Measurements from ENCODE around the gene SLC9A1.

The SLC9A1 gene

DNA sequence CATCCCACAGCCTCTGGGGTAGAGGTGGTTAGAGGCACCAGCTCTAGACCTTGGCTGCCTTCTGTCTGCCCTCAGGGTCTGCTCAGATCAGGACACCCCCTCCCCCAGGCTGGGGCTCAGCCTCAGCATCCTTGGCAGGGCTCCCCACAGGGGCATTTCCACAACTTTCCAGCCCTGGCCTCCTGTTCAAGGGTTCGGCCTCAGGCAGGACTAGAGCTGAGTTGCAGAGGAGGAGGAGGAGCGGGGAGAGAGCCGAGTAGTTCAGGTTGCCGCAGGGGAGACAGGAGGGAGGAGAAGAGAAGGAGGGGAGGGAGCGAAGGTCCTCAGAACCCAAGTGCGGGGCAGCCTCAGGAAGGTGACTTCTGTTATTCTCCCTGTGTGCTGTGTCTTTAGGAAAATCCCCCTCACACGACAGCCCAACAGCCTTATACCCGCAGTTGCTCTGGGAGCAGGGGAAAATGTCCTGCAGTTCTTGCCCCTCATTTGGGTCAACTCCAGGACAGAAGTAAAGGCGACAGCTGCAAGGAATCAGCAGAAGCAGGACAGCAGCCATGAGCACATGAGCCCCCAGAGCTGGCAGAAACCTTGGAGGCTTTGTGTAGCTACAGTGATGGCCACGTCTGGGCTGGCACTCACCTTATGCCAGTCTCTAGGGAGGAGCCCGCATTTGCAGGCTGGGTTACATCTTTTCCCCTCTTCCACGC lies 95.8 kb downstream of the SLC9A1 start:
- peak; percentile 15 for DNase-seq

DNA sequence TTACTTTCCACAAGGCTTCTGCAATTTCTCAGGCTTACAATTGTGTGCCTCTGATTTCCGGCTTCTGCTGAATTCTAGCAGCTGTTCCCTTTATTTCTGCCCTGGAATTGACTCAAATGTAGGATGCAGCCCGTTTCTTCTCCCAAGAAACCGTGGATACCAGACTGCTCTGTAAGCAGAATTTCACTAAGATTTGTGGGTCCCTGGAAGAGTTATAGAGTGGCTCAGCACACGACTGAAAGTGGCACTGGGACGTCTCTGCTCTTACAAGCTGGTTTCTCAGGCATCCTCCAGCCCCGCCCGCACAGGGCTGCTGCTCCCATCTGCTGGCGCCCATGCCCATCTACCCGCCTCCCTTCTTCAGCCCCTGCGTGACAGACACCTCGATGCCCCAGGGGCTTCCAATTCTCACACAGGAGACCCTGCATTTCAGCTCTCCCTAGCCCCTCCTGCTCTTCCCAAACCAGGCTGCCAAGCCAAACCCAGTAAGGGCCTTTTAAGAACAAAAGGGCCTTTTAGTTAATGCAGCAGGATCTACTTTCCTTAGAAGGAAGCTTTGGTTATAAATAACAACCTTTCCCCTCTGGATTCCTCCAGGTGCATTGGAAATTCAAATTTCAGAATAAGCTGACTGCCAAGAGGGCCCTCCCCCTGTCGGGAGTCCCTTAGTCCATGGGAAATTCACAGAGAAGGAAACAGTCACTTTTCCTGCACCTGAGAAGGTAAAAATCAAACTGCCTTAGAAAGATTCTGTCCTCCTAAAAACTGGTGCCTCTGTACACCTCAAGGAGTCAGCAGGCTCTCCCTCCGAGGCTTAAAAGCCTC lies 96.9 kb downstream of the SLC9A1 start:
- DNase-seq: peak; percentile 87

DNA sequence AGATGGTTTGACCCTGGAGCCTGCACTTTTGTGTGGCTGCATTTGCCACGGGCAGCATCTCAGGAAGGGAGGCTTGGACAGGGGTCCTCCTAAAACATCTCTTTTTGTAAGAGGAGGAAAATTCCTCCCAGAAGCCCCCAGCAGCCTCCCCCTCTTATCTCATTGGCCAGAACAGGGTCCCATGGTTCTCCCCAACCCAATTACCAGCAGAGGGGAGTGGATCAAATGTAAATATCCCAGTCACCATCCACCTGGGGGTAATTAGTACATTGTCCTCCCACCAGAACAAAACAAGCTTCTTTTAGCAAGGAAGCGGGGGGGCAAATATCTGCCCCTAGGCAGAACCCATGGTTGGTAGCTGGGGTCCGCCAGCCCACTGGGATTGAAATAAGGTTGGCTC lies 97.5 kb downstream of the SLC9A1 start:
- no peak for DNase-seq

DNA sequence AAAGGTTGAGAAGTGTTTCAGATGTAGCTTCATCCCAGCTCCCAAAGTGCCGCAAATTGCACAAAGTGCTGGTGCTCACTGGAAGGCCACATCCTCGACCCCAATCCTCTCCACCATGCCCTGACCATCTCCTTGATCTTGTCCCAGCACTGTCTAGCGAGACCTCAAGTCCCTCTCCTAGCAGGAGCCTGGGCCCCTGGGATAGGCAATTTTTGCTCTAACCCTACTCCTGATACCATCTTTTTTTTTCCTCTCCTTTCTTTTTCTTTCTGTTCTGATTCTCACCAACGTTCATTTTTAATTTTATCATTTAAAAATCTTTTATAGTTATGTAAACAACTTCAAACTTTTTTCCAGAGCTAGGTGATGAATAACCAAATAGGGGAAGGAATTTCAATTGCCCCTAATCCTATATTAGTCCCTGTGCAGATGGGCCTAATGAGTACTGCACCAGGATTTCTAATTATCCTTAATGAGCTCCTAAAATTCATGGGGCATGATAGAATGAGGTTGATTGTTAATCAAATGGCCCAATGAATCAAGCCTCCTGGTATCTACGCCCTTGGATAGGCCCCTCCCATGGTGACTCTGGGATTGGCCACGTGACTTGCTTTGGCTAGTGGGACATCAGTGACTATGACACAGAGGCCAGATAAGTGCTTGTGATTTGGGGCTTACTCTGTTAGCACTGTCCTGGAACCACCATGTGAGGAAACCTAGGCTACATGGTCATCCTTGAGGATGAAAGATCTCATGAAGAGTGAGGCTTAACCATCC lies 100.8 kb downstream of the SLC9A1 start:
- no peak for DNase-seq

DNA sequence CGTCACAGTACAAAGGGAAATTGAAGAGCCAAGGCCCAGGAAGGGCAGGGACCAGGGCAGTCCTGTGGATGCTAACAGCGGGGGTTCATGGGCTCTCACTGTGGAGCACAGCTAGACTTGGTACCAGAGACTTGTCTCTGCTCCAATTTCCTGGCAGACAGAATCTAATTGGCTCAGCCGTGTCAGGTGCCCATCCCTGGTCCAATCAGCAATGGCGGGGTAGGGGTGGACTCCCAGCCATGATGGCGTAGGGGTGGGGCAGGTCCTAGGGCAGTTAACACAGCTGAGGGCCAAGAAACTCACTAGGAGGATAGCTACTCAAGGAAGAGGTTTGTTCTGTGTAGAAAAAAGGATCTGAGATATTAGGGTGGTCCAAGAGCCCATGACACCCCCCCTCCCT lies 102.4 kb downstream of the SLC9A1 start:
- DNase-seq: no peak

DNA sequence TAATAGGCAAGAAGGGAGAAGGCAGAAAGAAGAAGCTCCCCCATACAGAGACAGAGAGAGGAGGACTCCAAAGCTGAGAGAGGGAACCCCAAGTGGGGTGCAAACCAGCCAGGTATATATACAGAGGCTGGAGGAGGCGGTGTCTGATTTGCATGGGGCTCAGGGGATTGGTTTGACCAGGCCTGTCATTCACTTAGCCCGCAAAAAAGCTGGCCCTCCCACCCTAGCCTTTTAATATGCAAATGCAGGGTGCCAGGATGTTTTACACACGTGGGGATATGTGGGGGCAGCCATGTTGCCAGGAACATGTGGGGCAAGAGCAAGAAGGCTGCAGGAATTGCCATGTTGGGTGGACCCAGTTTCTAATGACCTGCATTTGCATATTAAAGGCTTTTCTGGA lies 105.3 kb downstream of the SLC9A1 start:
- DNase-seq: peak; percentile 31

DNA sequence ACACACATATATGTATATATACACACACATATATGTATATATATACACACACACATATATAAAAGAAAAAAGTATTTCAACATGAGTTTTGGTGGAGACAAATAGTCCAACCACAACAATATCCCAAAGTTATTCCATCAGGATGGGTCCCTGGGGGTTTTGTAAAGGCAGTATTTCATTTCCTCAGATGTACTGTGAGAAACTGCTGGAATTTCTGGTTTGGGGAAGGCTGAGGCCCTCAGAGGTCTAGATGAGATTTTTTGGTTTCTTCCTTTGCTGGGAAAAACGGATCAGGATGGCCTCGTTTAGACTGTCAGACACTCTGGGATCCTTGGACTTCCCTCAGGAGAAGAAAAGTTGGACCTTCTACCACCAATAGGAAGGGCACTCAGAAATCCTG lies 105.8 kb downstream of the SLC9A1 start:
- no peak for DNase-seq

All from NCI-H526 treated with DMSO at 0.1 percent for 48 hours (cell line).